T-helper 1 cell treated with Interleukin-12 subunit alpha and Interleukin-12 subunit beta and Interleukin-4 antibody, amounts not matched to agents 30 ng/mL and 1 ng/mL, for 36 hours (primary cell): ENCODE results near the gene RASSF7. TPM values are rescaled to one million over a fixed set of nuclear protein-coding genes. Genes with fewer than 3 reads are reported as not detected.
"Not testable (repeated sequence)": the region's sequence is repeated elsewhere in the genome, so short reads cannot be mapped to it uniquely, and the experiment has no call there.

Experiments used
- intact Hi-C: fragments of 100-400 bp; cut with micrococcal nuclease; formaldehyde crosslinking; loops from one replicate; pipeline ENCODE4 v1.15.1; 2024
- total RNA-seq: library from RNA; stranded (reverse); gene quantifications from 2 replicates; pipeline ENCODE4 v1.2.3, GENCODE V29; 2022

The RASSF7 gene, protein sequence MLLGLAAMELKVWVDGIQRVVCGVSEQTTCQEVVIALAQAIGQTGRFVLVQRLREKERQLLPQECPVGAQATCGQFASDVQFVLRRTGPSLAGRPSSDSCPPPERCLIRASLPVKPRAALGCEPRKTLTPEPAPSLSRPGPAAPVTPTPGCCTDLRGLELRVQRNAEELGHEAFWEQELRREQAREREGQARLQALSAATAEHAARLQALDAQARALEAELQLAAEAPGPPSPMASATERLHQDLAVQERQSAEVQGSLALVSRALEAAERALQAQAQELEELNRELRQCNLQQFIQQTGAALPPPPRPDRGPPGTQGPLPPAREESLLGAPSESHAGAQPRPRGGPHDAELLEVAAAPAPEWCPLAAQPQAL
- 22.4 and 23.8 TPM in 2 replicates for total RNA-seq

DNA sequence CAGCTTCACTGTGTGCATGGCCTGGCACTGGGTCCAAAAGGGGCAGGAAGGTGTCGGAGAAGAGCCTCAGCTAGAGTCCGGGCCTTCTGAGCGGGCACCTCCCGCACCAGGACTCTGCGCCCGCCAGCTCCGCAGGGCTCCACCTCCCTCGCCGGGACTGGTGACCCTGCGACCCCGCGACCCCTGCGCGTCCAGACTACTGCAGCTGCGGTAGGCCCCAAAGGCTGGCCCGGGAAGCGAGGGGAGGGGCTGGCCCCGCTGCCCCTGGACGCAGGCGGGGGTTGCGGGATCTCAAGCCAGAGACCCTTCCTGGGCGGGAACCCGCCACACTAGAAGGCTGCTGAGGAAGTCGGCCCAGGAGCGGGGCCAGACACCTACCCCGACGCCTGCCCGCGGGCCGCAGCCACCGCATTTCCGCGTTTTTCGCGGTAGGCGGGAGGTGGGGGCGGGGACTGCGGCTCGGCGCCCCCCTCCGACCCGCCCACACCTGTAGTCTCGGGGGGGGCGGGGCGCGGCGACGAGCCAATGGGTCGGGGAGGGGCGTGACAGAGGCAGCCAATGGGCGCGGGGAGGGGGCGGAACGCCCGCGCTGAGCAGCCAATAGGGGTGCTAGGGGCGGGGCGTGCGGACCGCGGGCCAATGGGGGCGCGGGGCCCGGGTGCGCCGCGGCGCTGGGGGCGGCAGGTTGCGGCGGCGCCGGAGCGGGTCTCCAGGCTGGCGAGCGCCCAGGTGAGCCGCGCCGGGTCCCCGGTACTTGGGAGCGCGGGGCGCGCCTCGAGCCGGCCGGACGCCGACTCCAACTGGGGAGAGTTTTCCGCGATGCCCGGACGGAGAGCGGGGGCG lies at the start of gene RASSF7, which contains the start of gene LMNTD2:
Gene RASSF7 (plus strand): TSS at position 666 of the 843 bp plus-strand sequence. CDS start 799 bp downstream, outside the sequence.
Gene LMNTD2 (minus strand): TSS at position 434 of the 843 bp plus-strand sequence. CDS start 22 bp downstream, at position 412.
- intact Hi-C loops: loop anchor here (1.0 to 2.0 kb wide), 8 partner anchors 8 to 324 kb away; partner anchors contain the start of genes HRAS, PSMD13, SIRT3 and TALDO1

- intact Hi-C loops: no loop called here
These were observed 47.8 kb upstream of the RASSF7 start for GRCh38 chr11:512761-513595.

GRCh38 chr11:514606-515005 lies 46.2 kb upstream of the RASSF7 start:
- intact Hi-C loops: no loop called here

DNA sequence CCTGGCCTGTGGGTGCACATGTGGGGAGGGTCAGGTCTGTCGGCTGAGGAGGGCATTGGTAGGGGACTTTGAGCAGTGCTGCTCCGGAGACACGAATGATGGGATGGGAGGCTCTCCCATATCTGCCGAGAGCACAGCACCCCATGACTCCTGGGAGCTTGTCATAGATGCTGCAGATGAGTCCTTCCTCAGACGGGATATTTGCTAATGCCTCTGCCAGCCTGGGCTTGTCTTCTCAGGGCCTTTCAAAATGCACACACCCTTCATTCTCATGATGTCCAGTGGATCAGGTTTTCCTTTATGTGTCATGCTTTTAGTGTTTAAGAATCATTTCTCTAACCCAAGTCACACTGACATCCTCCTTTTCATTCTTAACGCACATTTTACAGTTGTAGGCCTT lies 45.6 kb upstream of the RASSF7 start:
- intact Hi-C loops: no loop called here

GRCh38 chr11:516400-516799 lies 44.4 kb upstream of the RASSF7 start:
- intact Hi-C loops: no loop called here

- intact Hi-C loops: not testable (repeated sequence)
These were observed 43.7 kb upstream of the RASSF7 start for GRCh38 chr11:516918-517685.

DNA sequence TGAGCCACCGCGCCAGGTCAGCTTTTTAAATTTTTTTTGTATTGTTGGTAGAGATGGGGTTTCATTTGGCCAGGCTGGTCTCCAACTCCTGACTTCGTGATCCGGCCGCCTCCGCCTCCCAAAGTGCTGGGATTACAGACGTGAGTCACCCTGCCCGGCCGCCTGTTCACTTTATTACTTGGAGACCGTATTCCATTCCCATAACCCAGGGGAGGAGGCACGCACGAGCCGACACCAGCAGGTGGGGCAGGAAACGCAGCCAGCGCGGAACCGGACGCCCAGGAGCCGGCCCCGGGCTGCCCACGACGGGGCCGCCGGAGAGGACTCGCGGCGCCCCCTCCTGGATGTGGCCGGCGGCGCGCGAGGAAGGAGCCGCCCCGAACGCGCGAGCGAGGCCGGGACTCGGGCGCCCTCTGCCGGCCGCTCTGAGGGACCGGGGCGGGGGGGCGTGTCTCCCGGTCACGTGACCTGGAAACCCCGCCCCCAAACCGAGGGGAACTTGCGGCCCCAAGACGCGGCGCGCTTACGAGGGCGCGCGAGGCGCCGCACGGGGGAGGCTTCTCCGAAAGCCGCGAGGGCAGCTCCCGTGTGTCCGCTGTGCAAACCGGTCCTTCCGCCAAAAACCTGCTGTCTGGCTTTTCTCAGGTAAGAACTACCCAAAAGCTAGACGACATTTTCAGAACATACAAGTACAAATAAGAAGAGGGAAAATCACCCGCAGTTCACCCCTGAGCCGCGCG lies 42.1 kb upstream of the RASSF7 start:
- intact Hi-C loops: loop anchor here (1.0 to 2.0 kb wide), 4 partner anchors 11 to 103 kb away; partner anchors contain the start of genes HRAS and RNH1

DNA sequence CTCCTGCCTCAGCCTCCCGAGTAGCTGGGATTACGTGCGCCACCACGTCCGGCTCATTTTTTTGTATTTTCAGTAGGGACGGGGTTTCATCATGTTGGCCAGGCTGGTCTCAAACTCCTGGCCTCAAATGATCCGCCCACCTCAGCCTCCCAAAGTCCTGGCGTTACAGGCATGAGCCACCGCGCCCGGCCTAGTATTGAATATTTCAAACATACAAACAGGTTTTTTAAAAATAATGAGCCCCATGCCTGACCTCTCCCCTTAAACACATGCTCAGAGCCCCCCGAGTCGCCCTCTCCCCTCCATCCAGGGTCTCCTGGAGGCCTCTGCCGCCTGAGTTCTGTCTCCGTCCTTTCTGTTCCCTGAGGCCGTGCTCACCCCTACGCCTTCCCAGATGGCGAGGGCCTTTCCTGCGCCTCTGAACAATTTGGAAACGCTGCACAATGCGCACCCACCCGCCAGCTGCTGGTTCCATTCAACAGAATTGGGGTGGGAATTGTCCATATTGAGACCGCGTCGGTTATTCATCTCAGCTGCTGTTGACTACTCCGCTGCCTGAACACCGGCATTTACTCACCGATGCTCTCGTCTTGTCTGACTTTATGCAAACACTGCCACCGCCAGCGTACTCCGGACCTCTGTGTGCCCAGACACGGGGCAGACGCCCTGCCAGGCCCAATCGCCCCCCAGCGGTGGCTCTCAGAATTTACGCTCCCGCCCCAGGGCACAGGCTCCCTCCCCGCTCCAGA lies 40.2 kb upstream of the RASSF7 start:
- intact Hi-C loops: no loop called here

DNA sequence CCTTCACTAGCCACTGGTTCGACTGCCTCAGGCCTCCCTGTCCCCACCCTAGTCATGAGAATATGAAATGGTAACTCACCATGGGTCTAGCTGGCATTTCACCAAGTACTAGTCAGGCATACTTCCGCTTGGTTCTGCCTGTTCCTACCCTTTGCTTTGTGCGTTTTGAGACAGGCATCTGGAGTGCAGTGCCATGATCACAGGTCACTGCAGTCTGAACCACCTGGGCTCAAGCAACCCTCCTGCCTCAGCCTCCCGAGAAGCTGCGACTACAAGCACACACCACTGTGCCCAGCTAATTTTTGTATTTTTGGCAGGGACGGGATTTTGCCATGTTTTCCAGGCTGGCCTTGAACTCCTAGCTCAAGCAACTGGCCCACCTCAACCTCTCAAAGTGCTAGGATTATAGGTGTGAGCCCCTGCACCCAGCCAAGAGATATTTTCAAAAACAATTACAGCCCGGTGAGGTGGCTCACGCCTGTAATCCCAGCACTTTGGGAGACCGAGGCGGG lies 39.5 kb upstream of the RASSF7 start:
- intact Hi-C loops: no loop called here

DNA sequence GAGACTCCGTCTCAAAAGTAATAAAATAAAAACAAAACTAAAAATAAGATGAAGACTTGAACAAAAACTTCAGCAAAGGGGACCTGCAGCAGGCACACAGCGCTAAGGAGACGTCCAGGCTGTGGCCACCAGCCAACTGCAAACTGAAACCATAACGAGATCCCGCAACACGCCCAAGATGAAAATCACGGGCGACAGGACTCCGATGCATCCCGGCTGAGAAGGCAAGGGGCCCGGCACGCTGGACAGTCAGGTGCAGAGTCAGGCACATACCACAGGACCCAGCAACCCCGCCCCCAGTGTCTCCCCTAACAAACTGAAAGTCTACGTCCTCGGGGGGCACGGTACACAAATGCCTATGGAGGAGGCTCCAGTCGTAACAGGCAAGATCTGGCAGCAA lies 34.6 kb upstream of the RASSF7 start:
- intact Hi-C loops: no loop called here

GRCh38 chr11:528166-528814 lies 32.5 kb upstream of the RASSF7 start:
- intact Hi-C loops: no loop called here

DNA sequence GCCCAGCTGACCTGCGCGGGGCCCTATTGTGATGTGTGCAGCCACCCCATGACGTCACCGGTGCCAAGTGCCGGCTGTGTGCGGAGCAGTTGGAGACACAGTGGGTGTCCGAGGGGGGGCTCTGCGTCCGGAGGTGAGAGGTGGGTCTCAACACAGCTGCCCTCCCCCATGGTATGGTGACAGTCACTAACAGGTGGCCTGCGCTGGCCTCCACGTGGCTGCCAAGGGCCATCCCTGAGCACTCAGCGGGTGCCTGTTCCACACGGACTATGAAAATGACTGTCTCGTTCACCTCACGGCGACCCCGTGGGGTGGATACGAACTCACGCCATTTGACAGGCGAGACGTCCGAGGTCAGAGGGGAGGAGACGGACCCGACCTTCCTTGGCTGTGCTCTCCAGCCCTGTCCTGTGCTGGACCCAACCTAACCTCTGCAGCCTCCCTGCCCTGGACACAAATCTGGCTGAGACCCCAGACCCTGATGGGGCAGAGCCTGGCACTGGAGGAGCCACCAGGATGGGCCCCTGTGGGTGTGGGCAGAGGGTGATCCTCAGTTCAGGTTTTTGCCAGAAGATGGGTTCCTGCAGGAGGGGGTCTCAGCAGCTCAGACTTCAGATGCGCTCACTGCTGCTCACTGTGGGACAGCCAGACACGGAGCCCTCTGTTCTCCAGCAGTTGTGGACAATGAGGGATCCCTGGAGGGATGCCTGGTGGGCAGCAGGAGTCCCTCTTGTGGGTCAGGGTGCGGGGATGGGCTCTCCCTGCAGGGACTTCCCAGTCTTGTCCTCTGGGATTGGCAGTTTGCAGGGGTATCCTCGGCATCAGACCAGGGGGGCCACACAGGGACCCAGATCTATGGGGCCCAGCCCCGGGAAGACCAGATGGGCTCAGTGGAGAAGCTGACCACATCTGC lies 31.7 kb upstream of the RASSF7 start:
- intact Hi-C loops: no loop called here

DNA sequence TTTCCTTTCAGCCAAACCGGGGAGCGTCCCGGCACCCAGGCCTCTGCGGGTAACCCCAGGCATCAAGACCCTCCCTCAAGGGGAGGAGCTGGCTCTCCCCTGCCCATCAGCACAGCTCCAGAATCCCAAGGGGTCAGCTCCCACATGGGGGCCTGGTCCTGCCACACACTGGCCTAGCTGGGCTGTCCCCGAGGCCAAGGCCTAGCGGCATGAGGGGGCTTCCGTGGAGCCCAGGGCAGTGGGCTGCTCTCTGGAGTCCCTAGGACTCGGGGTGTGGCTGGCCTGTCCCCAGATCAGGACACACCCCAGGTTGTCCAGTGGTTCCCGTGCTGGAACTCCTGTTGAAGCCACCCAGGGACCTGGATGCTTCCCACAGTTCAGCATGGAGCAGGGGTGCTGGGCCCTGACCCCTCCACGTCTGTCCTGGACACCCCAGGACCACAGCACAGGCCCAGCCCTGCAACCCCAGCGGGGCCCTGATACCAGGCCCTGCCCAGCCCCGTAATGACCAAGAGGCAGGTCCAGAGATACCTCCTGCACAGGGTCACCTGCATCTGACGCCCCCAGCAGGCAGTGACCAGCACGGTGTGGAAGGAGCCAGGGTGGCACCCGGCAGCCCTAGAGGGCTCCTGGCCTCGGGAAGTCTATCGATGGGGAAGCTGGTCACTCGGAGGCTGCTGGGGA lies 30.9 kb upstream of the RASSF7 start:
- intact Hi-C loops: no loop called here

DNA sequence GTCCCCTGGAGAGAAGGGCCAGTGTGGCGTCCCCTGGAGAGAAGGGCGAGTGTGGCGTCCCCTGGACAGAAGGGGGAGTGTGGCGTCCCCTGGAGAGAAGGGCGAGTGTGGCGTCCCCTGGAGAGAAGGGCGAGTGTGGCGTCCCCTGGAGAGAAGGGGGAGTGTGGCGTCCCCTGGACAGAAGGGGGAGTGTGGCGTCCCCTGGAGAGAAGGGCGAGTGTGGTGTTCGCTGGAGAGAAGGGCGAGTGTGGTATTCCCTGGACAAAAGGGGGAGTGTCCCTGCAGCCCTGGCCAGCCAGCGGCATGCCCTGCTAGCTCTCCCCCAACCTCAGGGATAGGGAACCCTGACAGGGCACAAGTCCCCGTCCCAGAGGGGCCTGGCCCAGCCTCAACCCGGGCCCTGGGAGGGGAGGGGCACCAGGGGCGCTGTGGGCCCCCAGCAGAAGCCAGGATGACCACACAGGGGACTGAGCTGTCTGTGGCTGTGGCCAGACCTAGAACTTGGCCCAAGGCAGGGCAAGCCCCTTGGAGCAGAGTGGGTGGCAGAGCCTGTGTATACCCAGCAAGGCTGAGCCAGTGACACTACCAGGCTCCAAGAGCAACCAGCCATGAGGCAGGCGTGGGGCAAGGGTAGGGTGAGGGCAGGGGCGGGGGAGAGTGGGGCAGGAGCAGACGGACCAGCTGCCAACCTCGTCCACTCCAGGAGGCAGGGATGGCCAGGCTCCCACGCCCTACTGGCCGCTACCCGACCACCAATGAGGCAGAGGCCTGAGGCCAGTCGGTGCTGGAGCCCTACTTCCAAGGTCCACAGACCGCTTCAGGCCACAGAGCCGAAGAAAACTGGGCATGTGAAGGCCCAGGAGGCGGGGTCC lies 29.6 kb upstream of the RASSF7 start:
- intact Hi-C loops: no loop called here

GRCh38 chr11:531919-532526 lies 28.7 kb upstream of the RASSF7 start:
- intact Hi-C loops: no loop called here
